ENCODE data around the gene PLEKHG4B.
"Not testable (repeated sequence)": the region's sequence is repeated elsewhere in the genome, so short reads cannot be mapped to it uniquely, and the experiment has no call there.

Gene PLEKHG4B

GRCh38 chr5:159448-160172 lies 67.6 kb downstream of the PLEKHG4B start:
- no peak for DNase-seq

GRCh38 chr5:160173-160510 lies 68.2 kb downstream of the PLEKHG4B start:
- DNase-seq: no peak

DNA sequence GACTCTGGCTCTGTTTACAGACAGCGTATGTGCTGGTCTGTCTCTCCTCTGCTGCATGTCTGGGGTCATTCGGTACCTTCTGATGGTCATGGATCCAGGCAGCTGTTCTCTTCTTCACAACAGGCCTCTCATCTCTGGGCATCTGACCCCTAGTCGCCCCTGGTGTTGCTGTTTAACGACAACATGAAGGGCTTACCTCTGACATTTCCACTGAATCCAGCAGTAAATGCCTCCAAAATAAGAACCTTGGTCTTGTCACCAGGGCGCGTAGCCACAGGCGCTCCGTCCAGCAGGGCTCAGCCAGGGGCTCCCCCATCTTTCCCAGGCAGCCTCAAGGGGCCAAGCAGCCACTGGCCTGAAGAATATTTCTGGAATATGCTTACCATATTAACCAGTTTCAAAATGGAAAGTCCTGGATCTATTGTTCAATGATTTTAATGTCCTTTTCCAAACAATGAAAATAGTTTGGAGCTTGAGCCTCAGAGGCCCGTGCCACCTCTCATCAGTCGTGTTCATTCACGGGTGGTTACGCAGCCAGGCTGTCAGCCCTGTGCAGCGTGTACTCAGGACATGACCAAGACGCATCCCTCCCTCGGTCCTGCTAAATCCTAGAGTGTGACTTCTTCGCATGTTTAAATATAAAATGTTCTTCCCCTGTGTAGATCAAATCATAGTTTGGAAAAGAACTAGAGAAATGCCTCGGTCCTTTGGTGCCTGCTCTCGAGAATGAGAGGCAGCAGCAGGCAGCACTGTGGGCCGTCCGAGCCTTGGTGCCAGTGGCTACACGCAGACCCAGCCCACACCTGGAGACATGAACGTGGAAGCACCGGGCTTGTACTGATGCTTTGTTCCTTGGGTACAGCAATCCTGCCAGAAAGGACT lies 69.2 kb downstream of the PLEKHG4B start:
- no peak for DNase-seq

DNA sequence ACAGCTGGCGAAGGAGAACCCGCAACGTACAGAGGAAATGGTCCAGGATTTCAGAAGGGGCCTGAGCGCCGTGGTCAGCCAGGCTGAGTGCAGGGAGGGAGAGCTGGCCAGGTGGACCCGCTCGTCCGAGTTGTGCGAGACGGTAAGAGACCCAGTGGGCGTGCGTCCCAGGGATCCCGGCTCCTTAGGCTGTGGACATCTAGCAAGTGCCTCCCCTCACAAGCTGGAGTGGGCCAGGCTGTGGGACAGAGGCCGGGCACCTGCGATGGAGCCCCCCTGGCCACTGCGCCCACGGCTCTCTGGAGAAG lies 69.8 kb downstream of the PLEKHG4B start:
- DNase-seq: no peak

- DNase-seq: no peak
Measured at GRCh38 chr5:162190-162564, 70.2 kb downstream of the PLEKHG4B start.

- DNase-seq: no peak
Measured at GRCh38 chr5:162565-163337, 70.8 kb downstream of the PLEKHG4B start.

- no peak for DNase-seq
Measured at GRCh38 chr5:163338-163620, 71.3 kb downstream of the PLEKHG4B start.

DNA sequence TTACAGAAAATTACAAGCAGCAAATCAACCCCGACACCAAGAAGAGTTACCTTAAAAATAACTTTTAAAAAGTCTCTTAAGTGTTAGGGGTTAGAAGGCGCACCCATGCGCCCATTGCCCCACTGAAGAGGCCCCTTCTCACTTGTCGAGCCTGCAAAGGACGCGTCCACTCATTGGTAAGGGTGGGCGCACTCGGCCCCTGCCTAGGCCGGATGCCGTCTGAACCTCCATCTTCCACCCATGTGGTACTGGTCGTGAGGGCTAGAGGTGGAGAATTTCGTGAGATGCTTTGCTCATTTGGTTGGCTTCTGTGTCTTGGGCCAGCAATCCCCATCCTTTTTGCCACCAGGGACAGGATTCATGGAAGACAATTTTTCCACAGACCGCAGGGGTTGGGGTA lies 71.9 kb downstream of the PLEKHG4B start:
- no peak for DNase-seq

DNA sequence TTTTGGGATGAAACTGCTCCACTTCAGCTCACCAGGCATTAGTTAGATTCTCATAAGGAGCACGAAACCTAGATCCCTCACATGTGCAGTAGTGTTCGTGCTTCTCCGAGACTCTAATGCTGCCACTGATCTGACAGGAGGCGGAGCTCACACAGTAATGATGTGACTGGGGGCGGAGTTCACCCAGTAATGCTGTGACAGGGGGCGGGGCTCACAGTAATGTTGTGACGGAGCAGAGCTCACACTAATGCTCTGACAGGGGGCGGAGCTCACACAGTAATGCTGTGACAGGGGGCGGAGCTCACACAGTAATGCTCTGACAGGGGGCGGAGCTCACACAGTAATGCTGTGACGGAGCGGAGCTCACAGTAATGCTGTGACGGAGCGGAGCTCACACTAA lies 72.3 kb downstream of the PLEKHG4B start:
- DNase-seq: no peak

GRCh38 chr5:164783-165182 lies 72.8 kb downstream of the PLEKHG4B start:
- not testable (repeated sequence) for DNase-seq

GRCh38 chr5:166441-167372 lies 74.7 kb downstream of the PLEKHG4B start:
- no peak for DNase-seq

- DNase-seq: no peak
Measured at GRCh38 chr5:167511-167910, 75.5 kb downstream of the PLEKHG4B start.

GRCh38 chr5:167982-168660 lies 76.2 kb downstream of the PLEKHG4B start:
- no peak for DNase-seq

- DNase-seq: no peak
Measured at GRCh38 chr5:169071-169727, 77.2 kb downstream of the PLEKHG4B start.

DNA sequence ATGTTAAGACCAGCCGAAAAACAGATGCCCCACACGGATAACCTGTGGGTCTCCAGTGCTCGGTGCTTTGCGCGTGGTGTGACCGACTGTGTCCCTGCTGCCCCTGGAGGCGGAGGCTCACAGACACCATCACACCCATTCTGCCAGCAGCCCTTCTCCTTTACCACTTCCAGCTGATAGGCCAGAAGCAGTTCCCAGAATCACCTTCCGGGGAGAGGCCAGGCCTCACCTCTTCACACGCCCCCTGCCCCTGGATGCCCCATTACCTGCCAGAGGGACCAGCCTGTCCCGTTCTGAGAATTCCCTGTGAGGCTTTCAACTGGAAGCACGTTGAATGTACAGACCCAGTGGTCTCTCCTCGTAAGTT lies 77.7 kb downstream of the PLEKHG4B start:
- no peak for DNase-seq

GRCh38 chr5:170971-171800 lies 79.2 kb downstream of the PLEKHG4B start:
- no peak for DNase-seq

GRCh38 chr5:171801-172331 lies 79.9 kb downstream of the PLEKHG4B start:
- no peak for DNase-seq

DNA sequence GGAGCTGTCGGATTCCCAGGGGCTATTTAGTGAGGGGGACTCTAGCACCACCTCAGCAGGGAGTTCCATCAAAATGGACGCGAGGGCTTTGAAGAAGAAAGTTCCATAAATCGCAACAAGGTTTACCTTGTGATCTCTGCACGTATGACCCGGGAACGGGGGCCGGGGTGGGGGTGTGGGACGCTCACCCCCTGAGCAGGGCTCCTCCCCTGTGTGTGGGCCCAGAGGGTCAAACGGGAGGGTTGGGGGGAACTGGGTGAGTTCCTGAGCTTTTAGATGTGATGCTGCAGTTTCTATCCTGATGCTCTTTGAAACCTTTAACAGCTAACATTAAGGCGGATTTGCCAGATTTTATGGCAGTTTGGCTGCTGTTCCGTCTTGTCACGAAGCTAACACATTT lies 80.5 kb downstream of the PLEKHG4B start:
- DNase-seq: no peak

GRCh38 chr5:172841-173251 lies 80.9 kb downstream of the PLEKHG4B start:
- no peak for DNase-seq

All from DMS153 (cell line).